BLaER1 treated with 17β-estradiol and CSF1 and Interleukin-3, amounts not matched to agents 10 nM and 100 nM (cell line): Measurements from ENCODE around the gene TOR1B.
A peak's percentile ranks its signal among the peaks of the same experiment; 100 is the strongest.

Experiments
- H3K27ac ChIP-seq, 11 experiments: shearing (Covaris generic); formaldehyde crosslinking; 2 replicates each; pipeline ENCODE4 v1.8.1; 2022
- H3K27me3 ChIP-seq, 11 experiments: shearing (Covaris generic); formaldehyde crosslinking; 2 replicates each; pipeline ENCODE4 v1.8.1; 2022
- H3K36me3 ChIP-seq, 11 experiments: shearing (Covaris generic); formaldehyde crosslinking; 2 replicates each; pipeline ENCODE4 v1.8.1; 2022
- H3K4me1 ChIP-seq, 10 experiments: shearing (Covaris generic); formaldehyde crosslinking; 2 replicates each; pipeline ENCODE4 v1.8.1; 2022
- H3K4me2 ChIP-seq, 11 experiments: shearing (Covaris generic); formaldehyde crosslinking; 2 replicates each; pipeline ENCODE4 v1.8.1; 2022
- H3K4me3 ChIP-seq, 10 experiments: shearing (Covaris generic); formaldehyde crosslinking; 2 replicates each; pipeline ENCODE4 v1.8.1; 2022
- H3K9ac ChIP-seq, 11 experiments: shearing (Covaris generic); formaldehyde crosslinking; 2 replicates each; pipeline ENCODE4 v1.8.1; 2022
- H3K9me3 ChIP-seq, 11 experiments: shearing (Covaris generic); formaldehyde crosslinking; replicated peaks in 1 of 11; 2 replicates each; pipeline ENCODE4 v1.8.1; 2022
- H4K20me1 ChIP-seq, 11 experiments: shearing (Covaris generic); formaldehyde crosslinking; 2 replicates each; pipeline ENCODE4 v1.8.1; 2022
- Cebpa-rat ChIP-seq, 11 experiments: shearing (Covaris generic); IDR thresholded peaks; 2 replicates each; pipeline ENCODE4 v1.8.1; 2022

The TOR1B gene

GRCh38 chr9:129826344-129826743, 23.4 kb downstream of the TOR1B start:
- TF ChIP-seq Cebpa-rat (IDR thresholded peaks at IDR 0.05): no peak
- no peak overlapping the region for H3K4me2 ChIP-seq
- no peaks in the 10 kb centered on the region for H3K9me3 ChIP-seq
- no peak overlapping the region for H3K4me3 ChIP-seq
- peaks cover 0 to 31% (median 11%) of the 10 kb centered on the region in 11 experiments; a peak in 14 of 22 replicates for H4K20me1 ChIP-seq
- peaks cover 56 to 68% (median 66%) of the 10 kb centered on the region in 11 experiments for H3K36me3 ChIP-seq
- H3K27ac ChIP-seq: no peak overlapping the region
- H3K9ac ChIP-seq: no peak overlapping the region
- H3K27me3 ChIP-seq: no peaks in the 10 kb centered on the region
- peaks cover 9 to 35% (median 31%) of the 10 kb centered on the region in 10 experiments for H3K4me1 ChIP-seq

GRCh38 chr9:129826759-129827158, 23.8 kb downstream of the TOR1B start:
- Histone ChIP-seq H3K9me3 (no peaks in the 10 kb centered on the region), H4K20me1 (peaks cover 0 to 27% (median 8%) of the 10 kb centered on the region in 11 experiments; a peak in 13 of 22 replicates), H3K4me3 (no peak overlapping the region), H3K4me1 (peaks cover 9 to 33% (median 31%) of the 10 kb centered on the region in 10 experiments), H3K27me3 (no peaks in the 10 kb centered on the region), H3K27ac (no peak overlapping the region), H3K4me2 (no peak overlapping the region), H3K9ac (no peak overlapping the region), H3K36me3 (peaks cover 56 to 68% (median 66%) of the 10 kb centered on the region in 11 experiments)
- no peak for TF ChIP-seq Cebpa-rat (IDR thresholded peaks at IDR 0.05)

DNA sequence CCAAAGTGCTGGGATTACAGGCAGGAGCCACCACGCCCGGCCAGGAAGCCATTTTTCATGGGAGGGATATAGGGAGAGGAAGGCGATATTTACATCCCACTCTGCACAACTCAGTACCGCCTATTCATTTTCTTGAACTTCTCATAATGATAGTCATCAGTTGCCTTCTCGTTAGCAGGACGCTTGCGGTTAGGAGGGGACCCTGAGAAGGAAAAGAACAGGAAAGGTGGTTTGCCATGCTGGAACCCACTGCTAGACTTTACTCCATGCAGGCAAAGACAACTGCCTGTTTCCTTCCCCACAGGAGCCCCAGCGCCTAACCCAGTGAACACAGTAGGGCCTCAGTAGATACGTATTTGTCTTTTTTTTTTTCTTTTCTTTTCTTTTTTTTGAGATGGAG, 25.1 kb downstream of the TOR1B start:
- H3K4me1 ChIP-seq: peaks cover under 1 to 20% (median 18%) of the 10 kb centered on the region in 10 experiments; a peak in 19 of 20 replicates
- H3K36me3 ChIP-seq: peaks cover 59 to 71% (median 68%) of the 10 kb centered on the region in 11 experiments
- peak overlapping the region in 8 of 11 experiments; percentile 0 to 56 (median 37); a peak in 14 of 22 replicates for H3K4me2 ChIP-seq
- H3K27me3 ChIP-seq: no peaks in the 10 kb centered on the region
- H3K9ac ChIP-seq: 0 out of 22 replicates have a peak overlapping the region, but pooled peaks of 1 of the 11 experiments have one; percentile 9
- peak overlapping the region in 2 of 11 experiments; percentile 9 to 40; a peak in 4 of 22 replicates for H3K27ac ChIP-seq
- peaks cover 0 to 14% (median under 1%) of the 10 kb centered on the region in 11 experiments; a peak in 7 of 22 replicates for H4K20me1 ChIP-seq
- no peak overlapping the region for H3K4me3 ChIP-seq
- no peaks in the 10 kb centered on the region for H3K9me3 ChIP-seq
- TF ChIP-seq Cebpa-rat (IDR thresholded peaks at IDR 0.05): no peak

DNA sequence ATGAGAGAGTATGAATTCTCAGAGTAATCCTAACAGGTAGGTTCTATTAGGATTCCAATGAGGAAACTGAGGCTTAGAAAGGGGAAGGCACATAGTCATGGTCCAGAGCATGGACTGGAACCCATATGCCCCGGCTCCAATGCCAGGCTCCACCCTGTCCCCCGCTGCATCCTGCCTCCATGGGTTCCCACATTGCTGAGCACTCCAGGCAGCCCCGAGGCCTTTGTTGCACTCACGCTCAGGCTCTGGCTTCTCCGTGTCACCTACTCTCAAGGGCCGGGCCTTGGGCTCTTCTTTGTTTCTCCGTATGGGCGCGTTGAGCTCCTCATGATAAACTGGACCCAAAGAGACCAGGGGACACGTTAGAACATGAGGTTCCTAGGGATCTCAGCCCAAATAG, 26.0 kb downstream of the TOR1B start:
- Histone ChIP-seq H3K9ac (no peak overlapping the region), H3K9me3 (no peaks in the 10 kb centered on the region), H4K20me1 (peaks cover 0 to 22% (median 6%) of the 10 kb centered on the region in 11 experiments; a peak in 4 of 22 replicates), H3K27me3 (no peaks in the 10 kb centered on the region), H3K36me3 (peaks cover 65 to 78% (median 75%) of the 10 kb centered on the region in 11 experiments), H3K4me3 (no peak overlapping the region), H3K4me2 (peak overlapping the region in 4 of 11 experiments; percentile 0 to 50 (median 35); a peak in 3 of 22 replicates), H3K27ac (no peak overlapping the region), H3K4me1 (peaks cover 9 to 29% (median 21%) of the 10 kb centered on the region in 10 experiments)
- no peak for TF ChIP-seq Cebpa-rat (IDR thresholded peaks at IDR 0.05)

DNA sequence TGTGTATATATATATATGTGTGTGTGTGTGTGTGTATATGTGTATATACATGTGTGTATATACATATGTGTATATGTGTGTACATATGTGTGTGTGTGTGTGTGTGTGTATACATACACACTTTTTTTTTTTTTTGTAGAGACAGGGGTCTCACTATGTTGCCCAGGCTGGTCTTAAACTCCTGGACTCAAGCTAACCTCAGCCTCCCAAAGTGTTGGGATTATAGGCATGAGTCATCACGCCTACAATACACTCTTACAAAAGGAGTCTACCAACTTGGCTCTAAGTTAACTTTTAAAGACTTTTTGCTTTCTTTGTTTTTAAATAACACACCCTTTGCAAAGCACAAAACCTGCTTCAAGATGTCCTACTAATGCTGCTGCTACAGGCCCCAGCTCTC, 30.0 kb downstream of the TOR1B start:
- no peak for TF ChIP-seq Cebpa-rat (IDR thresholded peaks at IDR 0.05)
- no peak overlapping the region for H3K9ac ChIP-seq
- peaks cover 0 to 51% (median 17%) of the 10 kb centered on the region in 11 experiments; a peak in 10 of 22 replicates for H4K20me1 ChIP-seq
- no peaks in the 10 kb centered on the region for H3K27me3 ChIP-seq
- H3K4me3 ChIP-seq: no peak overlapping the region
- H3K9me3 ChIP-seq: no peaks in the 10 kb centered on the region
- H3K4me2 ChIP-seq: peak overlapping the region in 2 of 11 experiments; percentile 89 to 94; a peak in 2 of 22 replicates
- peaks cover 25 to 43% (median 35%) of the 10 kb centered on the region in 10 experiments for H3K4me1 ChIP-seq
- peaks cover 55 to 59% (median 56%) of the 10 kb centered on the region in 11 experiments for H3K36me3 ChIP-seq
- H3K27ac ChIP-seq: no peak overlapping the region

DNA sequence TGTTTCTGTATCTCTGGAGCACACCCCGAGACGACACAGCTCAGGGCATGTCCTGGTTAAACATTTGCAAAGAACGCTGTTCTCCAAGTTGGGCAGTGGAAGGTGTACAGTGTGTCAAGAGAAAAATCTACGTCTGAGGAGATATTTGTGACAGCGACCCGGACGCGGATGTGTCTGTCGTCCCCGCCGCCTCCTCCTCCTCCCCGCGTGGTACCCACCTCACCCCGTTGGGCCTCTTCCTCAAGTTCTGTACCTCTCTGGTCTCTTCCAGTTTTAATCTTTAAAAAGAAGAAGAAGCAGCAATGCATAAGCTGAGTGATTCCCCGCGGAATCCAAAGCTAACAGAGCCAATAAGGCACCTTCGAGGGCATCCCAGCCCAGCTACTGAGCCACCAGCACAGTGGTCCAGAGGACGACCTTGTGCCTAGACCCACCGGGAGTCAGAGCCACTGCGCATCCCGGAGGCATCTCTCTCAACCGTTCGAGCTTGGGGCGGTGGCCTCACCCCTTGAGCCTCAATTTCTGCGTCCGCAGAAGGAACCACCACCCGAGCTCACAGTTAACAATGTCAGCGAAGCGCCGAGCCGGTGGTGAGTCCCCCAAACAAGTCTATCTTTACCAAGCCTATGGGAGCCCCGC, 31.6 kb downstream of the TOR1B start:
- peaks cover 39 to 42% (median 40%) of the 10 kb centered on the region in 11 experiments for H3K36me3 ChIP-seq
- peak overlapping the region; percentile 75 to 89 (median 86) for H3K9ac ChIP-seq
- H3K4me3 ChIP-seq: peak overlapping the region; percentile 70 to 97 (median 90)
- no peaks in the 10 kb centered on the region for H3K27me3 ChIP-seq
- H3K9me3 ChIP-seq: no peaks in the 10 kb centered on the region
- TF ChIP-seq Cebpa-rat (IDR thresholded peaks at IDR 0.05): no peak
- H3K27ac ChIP-seq: peak overlapping the region; percentile 30 to 86 (median 80); a peak in 21 of 22 replicates
- peak overlapping the region; percentile 81 to 99 (median 86) for H3K4me2 ChIP-seq
- H3K4me1 ChIP-seq: peaks cover 36 to 44% (median 39%) of the 10 kb centered on the region in 10 experiments
- peaks cover 10 to 56% (median 24%) of the 10 kb centered on the region in 11 experiments; a peak in 15 of 22 replicates for H4K20me1 ChIP-seq

- no peak for TF ChIP-seq Cebpa-rat (IDR thresholded peaks at IDR 0.05)
- H3K27ac ChIP-seq: peak within 1 kb of the TSS; percentile 55 to 86 (median 80); a peak in 21 of 22 replicates
These were observed 32.3 kb downstream of the TOR1B start, which contains the start of the genes C9orf78 and USP20 for GRCh38 chr9:129835128-129835859. Gene C9orf78 (minus strand): TSS chr9:129835275. CDS start chr9:129835221, 54 bp downstream. Gene USP20 (plus strand): TSS chr9:129835458. CDS start chr9:129852556, 17,098 bp downstream.

GRCh38 chr9:129835860-129836223, 32.9 kb downstream of the TOR1B start:
- H3K36me3 ChIP-seq: peaks cover 26 to 30% (median 28%) of the 10 kb centered on the region in 11 experiments
- peak overlapping the region; percentile 55 to 86 (median 76); a peak in 21 of 22 replicates for H3K27ac ChIP-seq
- H3K9me3 ChIP-seq: no peaks in the 10 kb centered on the region
- H3K9ac ChIP-seq: peak overlapping the region; percentile 75 to 89 (median 86)
- peaks cover 12 to 60% (median 32%) of the 10 kb centered on the region in 11 experiments; a peak in 15 of 22 replicates for H4K20me1 ChIP-seq
- peak overlapping the region; percentile 94 to 99 (median 98) for H3K4me2 ChIP-seq
- no peaks in the 10 kb centered on the region for H3K27me3 ChIP-seq
- H3K4me3 ChIP-seq: peak overlapping the region; percentile 70 to 97 (median 90)
- peaks cover 45 to 52% (median 49%) of the 10 kb centered on the region in 10 experiments for H3K4me1 ChIP-seq
- TF ChIP-seq Cebpa-rat (IDR thresholded peaks at IDR 0.05): no peak

More at GRCh38 chr9:129835128-129835859, 32.3 kb downstream of the TOR1B start, which contains the start of the genes C9orf78 and USP20:
- no peaks in the 10 kb centered on the region for H3K27me3 ChIP-seq
- H3K4me2 ChIP-seq: peak within 1 kb of the TSS; percentile 94 to 99 (median 98)
- H3K4me1 ChIP-seq: peaks cover 43 to 51% (median 46%) of the 10 kb centered on the region in 10 experiments
- H4K20me1 ChIP-seq: peaks cover 12 to 58% (median 31%) of the 10 kb centered on the region in 11 experiments; a peak in 15 of 22 replicates
- peak within 1 kb of the TSS; percentile 70 to 97 (median 90) for H3K4me3 ChIP-seq
- peak within 1 kb of the TSS; percentile 75 to 89 (median 86) for H3K9ac ChIP-seq
- H3K36me3 ChIP-seq: peaks cover 32 to 36% (median 33%) of the 10 kb centered on the region in 11 experiments
- H3K9me3 ChIP-seq: no peaks in the 10 kb centered on the region
